Stimulated activated naive CD4-positive, alpha-beta T cell treated with Interleukin-2 at 50 U/mL for 16 hours (primary cell): ENCODE data around the gene MSI1.

Source experiments
- DNase-seq: peaks from one replicate; lab custom pipeline; 2025; lab: John Stamatoyannopoulos, UW

MSI1 gene

GRCh38 chr12:120376934-120377572 lies 8.1 kb upstream of the MSI1 start:
- DNase-seq: no peak

- DNase-seq: no peak
These were observed 7.5 kb upstream of the MSI1 start for GRCh38 chr12:120376416-120376815.

- DNase-seq: no peak
These were observed 7.0 kb upstream of the MSI1 start for GRCh38 chr12:120376009-120376408.

- DNase-seq: no peak
These were observed 4.7 kb upstream of the MSI1 start for GRCh38 chr12:120373683-120374082.

GRCh38 chr12:120370343-120371243 lies 1.6 kb upstream of the MSI1 start:
- DNase-seq: no peak

- no peak for DNase-seq
These were observed 809 bp upstream of the MSI1 start for GRCh38 chr12:120369603-120370342.

- peak; percentile 12 for DNase-seq
These were observed 808 bp downstream of the MSI1 start for GRCh38 chr12:120367924-120368788.

GRCh38 chr12:120367233-120367923 lies 1.6 kb downstream of the MSI1 start:
- DNase-seq: no peak

- DNase-seq: no peak
These were observed 2.1 kb downstream of the MSI1 start for GRCh38 chr12:120366845-120367232.

GRCh38 chr12:120366341-120366705 lies 2.6 kb downstream of the MSI1 start:
- no peak for DNase-seq

GRCh38 chr12:120365675-120366340 lies 3.2 kb downstream of the MSI1 start:
- DNase-seq: no peak

GRCh38 chr12:120364487-120364886 lies 4.5 kb downstream of the MSI1 start:
- no peak for DNase-seq

- no peak for DNase-seq
These were observed 5.6 kb downstream of the MSI1 start for GRCh38 chr12:120363274-120363855.

- no peak for DNase-seq
These were observed 6.3 kb downstream of the MSI1 start for GRCh38 chr12:120362516-120363273.

GRCh38 chr12:120361506-120362208 lies 7.3 kb downstream of the MSI1 start:
- no peak for DNase-seq

GRCh38 chr12:120359128-120359527 lies 9.8 kb downstream of the MSI1 start:
- DNase-seq: no peak

GRCh38 chr12:120358412-120359100 lies 10.4 kb downstream of the MSI1 start:
- DNase-seq: no peak

GRCh38 chr12:120357104-120357503 lies 11.9 kb downstream of the MSI1 start:
- no peak for DNase-seq
